Astrocyte of the spinal cord (primary cell): ENCODE data around the gene OLFM4.

Source experiments
- DNase-seq: peaks from one replicate; pipeline ENCODE4 v3.0.0; 2011; ENCODE audit warnings: low read depth, low spot score
- H3K4me3 ChIP-seq: 2 replicates; pipeline ENCODE4 v1.5.1; 2011; ENCODE audit warnings: low read depth, mild to moderate bottlenecking, low read length, moderate library complexity
- in situ Hi-C: cut with HindIII; loops from 2 replicates; pipeline ENCODE4 v1.10.0; 2017; ENCODE audit warnings: low sequenced_read_pairs
- TF ChIP-seq, protein P1 (sequence below): IDR thresholded peaks from 2 replicates; pipeline ENCODE4 v1.5.1; 2012; ENCODE audit warnings: low read depth, mild to moderate bottlenecking, low read length, inconsistent platforms

The OLFM4 gene

DNA sequence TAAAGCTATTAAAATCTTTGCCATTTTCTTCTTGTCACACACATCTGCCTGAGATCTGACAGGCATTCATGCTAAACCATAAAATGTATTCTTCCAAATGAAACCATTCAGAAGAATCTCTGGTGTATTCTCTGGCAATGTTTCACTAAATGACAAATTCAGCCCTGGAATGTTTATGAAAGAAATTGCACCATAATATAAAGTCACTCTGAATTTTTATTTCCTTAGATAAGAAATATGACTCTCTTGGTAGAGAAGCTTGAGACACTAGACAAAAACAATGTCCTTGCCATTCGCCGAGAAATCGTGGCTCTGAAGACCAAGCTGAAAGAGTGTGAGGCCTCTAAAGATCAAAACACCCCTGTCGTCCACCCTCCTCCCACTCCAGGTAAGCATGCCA is 14.3 kb downstream of the OLFM4 start:
- no peak overlapping the region for H3K4me3 ChIP-seq
- in situ Hi-C loops: no loop called here
- TF ChIP-seq, protein P1, sequence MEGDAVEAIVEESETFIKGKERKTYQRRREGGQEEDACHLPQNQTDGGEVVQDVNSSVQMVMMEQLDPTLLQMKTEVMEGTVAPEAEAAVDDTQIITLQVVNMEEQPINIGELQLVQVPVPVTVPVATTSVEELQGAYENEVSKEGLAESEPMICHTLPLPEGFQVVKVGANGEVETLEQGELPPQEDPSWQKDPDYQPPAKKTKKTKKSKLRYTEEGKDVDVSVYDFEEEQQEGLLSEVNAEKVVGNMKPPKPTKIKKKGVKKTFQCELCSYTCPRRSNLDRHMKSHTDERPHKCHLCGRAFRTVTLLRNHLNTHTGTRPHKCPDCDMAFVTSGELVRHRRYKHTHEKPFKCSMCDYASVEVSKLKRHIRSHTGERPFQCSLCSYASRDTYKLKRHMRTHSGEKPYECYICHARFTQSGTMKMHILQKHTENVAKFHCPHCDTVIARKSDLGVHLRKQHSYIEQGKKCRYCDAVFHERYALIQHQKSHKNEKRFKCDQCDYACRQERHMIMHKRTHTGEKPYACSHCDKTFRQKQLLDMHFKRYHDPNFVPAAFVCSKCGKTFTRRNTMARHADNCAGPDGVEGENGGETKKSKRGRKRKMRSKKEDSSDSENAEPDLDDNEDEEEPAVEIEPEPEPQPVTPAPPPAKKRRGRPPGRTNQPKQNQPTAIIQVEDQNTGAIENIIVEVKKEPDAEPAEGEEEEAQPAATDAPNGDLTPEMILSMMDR: no peak
- no peak for DNase-seq

DNA sequence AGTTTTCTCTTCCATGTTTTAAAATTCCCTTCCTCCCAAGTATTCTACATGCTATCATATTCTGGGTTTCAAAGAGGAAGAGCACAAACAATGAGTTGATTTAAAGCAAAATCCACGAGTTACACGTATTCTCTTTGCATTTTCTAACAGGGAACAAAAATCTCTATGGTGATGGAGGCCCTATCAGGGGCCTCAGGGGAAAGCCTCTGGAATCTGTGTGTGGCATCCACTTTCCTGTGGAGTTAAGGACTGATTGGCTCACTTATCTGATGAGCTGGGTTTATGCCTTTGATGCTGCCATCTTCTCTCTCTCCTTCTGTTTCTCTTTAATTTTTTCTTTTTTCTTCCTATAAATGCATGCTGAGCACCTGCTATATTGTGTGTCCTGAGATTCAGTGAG is 14.8 kb downstream of the OLFM4 start:
- in situ Hi-C loops: no loop called here
- H3K4me3 ChIP-seq: no peak overlapping the region
- TF ChIP-seq, protein P1: no peak
- no peak for DNase-seq

DNA sequence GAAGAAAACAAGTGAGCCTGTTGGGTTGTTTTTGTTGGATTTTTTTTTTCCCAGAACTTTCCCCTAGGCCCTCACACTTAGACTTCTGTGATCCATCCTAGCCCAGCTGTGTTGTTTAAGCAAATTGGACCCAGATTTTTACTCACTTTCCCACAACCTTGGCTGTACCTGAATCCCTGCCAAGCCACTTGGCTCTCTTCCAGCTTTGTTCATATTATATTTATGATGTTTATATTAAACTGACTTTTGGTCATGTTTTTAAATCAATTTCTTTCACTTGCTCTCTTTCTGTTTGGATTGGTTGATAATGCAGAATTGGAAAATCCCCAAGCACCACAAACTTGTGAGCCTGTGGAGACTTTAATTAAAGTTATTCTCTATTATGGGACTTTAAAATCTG is 16.6 kb downstream of the OLFM4 start:
- DNase-seq: no peak
- TF ChIP-seq, protein P1: no peak
- in situ Hi-C loops: no loop called here

DNA sequence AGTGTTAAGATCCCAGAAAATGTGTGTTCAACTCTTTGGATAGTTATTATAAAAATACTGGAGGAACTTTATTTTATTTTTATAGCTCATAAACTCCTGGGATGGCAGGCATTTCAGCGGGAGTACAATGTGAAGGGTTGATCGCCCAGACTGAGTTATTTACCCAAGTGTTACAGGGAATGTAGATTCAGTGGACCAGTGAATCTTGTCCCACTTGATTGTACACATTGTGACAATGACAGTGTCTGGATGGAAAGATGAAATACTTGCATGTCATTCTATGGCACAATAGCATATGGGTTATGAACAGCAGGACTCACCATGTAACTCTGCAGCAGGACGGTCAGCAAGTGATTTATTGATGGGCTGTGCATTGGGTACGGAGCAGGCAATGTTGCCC is 20.3 kb downstream of the OLFM4 start:
- TF ChIP-seq, protein P1: no peak
- DNase-seq: no peak
- H3K4me3 ChIP-seq: no peak overlapping the region
- in situ Hi-C loops: no loop called here

More for the DNA sequence above, 16.6 kb downstream of the OLFM4 start:
- H3K4me3 ChIP-seq: no peak overlapping the region

DNA sequence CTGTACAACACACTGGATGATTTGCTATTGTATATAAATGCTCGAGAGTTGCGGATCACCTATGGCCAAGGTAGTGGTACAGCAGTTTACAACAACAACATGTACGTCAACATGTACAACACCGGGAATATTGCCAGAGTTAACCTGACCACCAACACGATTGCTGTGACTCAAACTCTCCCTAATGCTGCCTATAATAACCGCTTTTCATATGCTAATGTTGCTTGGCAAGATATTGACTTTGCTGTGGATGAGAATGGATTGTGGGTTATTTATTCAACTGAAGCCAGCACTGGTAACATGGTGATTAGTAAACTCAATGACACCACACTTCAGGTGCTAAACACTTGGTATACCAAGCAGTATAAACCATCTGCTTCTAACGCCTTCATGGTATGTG is 21.5 kb downstream of the OLFM4 start:
- in situ Hi-C loops: no loop called here
- H3K4me3 ChIP-seq: no peak overlapping the region
- no peak for DNase-seq
- TF ChIP-seq, protein P1: no peak

DNA sequence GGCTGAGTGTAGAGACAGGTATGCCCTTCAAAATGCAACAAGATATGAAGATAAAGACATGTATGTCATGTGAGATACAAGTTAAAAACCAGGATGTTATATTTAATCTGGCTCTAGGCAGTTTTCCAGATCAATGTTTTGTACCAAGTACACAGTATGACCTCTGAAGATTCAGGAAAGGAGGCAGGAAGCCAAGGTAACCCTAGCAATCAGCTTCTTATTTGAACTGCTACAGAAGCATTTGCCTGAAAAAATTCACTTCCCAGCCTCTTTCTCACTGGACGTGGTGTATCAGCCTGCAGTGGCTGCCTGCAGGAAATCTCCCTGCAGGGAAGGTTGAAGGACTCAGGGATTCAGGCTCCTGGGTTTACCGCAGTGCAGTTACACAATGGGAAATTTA is 24.1 kb downstream of the OLFM4 start:
- in situ Hi-C loops: no loop called here
- no peak for DNase-seq
- H3K4me3 ChIP-seq: no peak overlapping the region
- TF ChIP-seq, protein P1: no peak

DNA sequence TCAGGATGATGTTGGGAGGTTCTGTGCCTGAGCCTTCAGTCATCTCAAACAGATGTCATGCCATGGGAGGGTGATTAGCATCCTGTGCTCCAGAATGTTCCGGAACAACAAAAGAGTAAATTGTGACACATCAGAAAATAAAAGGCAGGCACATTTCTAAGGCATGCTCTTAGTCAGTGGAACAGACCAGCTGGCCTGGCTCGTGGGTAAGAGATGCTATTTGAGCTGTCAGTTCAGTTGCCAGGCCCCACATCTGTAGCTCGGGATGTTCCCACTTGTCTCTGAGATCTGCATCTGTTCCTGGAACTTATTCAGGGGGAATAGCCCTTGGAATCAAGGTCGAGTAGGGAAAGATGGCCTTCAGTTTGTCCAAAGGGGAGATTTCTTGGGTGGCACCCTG is 26.0 kb downstream of the OLFM4 start:
- no peak for DNase-seq
- no peak overlapping the region for H3K4me3 ChIP-seq
- TF ChIP-seq, protein P1: no peak
- in situ Hi-C loops: no loop called here
